Measurements from ENCODE around the gene CEP83.
"Not testable (repeated sequence)": the region's sequence is repeated elsewhere in the genome, so short reads cannot be mapped to it uniquely, and the experiment has no call there.

DNA sequence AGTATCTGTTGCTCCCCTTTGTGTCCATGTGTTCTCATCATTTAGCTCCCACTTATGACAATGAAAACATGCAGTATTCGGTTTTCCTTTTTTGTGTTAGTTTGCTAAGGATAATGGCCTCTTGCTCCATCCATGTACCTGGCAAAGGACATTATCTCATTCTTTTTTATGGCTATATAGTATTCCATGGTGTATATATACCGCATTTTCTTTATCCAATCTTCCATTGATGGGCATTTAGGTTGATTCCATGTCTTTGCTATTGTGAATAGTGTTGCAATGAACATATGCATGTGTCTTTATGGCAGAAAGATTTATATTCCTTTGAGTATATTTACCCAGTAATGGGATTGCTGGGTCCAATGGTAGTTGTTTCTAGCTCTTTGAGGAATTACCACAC lies 143.1 kb downstream of the CEP83 start:
- TF ChIP-seq, protein P1, sequence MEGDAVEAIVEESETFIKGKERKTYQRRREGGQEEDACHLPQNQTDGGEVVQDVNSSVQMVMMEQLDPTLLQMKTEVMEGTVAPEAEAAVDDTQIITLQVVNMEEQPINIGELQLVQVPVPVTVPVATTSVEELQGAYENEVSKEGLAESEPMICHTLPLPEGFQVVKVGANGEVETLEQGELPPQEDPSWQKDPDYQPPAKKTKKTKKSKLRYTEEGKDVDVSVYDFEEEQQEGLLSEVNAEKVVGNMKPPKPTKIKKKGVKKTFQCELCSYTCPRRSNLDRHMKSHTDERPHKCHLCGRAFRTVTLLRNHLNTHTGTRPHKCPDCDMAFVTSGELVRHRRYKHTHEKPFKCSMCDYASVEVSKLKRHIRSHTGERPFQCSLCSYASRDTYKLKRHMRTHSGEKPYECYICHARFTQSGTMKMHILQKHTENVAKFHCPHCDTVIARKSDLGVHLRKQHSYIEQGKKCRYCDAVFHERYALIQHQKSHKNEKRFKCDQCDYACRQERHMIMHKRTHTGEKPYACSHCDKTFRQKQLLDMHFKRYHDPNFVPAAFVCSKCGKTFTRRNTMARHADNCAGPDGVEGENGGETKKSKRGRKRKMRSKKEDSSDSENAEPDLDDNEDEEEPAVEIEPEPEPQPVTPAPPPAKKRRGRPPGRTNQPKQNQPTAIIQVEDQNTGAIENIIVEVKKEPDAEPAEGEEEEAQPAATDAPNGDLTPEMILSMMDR (IDR thresholded peaks at IDR 0.05; ENCODE audit: borderline replicate concordance, extremely low read depth, low read length, poor library complexity, severe bottlenecking) = not testable (repeated sequence)
- not testable (repeated sequence) for TF ChIP-seq EZH2 (IDR thresholded peaks at IDR 0.05; ENCODE audit: borderline replicate concordance, low read depth, low read length, severe bottlenecking)

Data from DND-41 (cell line).